Astrocyte of the spinal cord (primary cell): Measurements from ENCODE around the gene MBTPS2.

Experiments
- DNase-seq: peaks from one replicate; pipeline ENCODE4 v3.0.0; 2011; ENCODE audit warnings: low read depth, low spot score
- H3K4me3 ChIP-seq: 2 replicates; pipeline ENCODE4 v1.5.1; 2011; ENCODE audit warnings: low read depth, mild to moderate bottlenecking, low read length, moderate library complexity
- in situ Hi-C: cut with HindIII; loops from 2 replicates; pipeline ENCODE4 v1.10.0; 2017; ENCODE audit warnings: low sequenced_read_pairs
- TF ChIP-seq, protein P1 (sequence below): IDR thresholded peaks from 2 replicates; pipeline ENCODE4 v1.5.1; 2012; ENCODE audit warnings: low read depth, mild to moderate bottlenecking, low read length, inconsistent platforms

The MBTPS2 gene

DNA sequence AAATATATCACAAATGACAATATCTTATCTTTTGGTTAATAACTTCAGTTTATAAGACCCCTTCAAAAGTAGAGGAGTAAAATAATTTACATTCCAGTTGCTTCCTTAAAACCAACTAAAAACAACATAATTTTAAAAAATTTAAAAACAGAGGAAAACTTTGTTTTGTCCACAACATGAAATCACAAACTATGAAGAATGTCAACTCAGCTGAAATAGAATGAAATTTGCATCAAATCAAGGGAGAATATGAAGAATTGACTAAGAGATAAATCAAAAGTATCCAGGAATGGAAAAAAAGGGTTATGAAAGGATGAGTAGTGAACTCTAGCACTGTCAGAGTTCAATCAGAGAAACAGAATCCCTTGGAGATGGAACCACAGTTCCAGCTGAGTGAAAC, 14.2 kb downstream of the MBTPS2 start:
- no peak for DNase-seq
- H3K4me3 ChIP-seq = no peak overlapping the region
- in situ Hi-C loops = no loop called here
- TF ChIP-seq, protein P1, sequence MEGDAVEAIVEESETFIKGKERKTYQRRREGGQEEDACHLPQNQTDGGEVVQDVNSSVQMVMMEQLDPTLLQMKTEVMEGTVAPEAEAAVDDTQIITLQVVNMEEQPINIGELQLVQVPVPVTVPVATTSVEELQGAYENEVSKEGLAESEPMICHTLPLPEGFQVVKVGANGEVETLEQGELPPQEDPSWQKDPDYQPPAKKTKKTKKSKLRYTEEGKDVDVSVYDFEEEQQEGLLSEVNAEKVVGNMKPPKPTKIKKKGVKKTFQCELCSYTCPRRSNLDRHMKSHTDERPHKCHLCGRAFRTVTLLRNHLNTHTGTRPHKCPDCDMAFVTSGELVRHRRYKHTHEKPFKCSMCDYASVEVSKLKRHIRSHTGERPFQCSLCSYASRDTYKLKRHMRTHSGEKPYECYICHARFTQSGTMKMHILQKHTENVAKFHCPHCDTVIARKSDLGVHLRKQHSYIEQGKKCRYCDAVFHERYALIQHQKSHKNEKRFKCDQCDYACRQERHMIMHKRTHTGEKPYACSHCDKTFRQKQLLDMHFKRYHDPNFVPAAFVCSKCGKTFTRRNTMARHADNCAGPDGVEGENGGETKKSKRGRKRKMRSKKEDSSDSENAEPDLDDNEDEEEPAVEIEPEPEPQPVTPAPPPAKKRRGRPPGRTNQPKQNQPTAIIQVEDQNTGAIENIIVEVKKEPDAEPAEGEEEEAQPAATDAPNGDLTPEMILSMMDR = no peak

DNA sequence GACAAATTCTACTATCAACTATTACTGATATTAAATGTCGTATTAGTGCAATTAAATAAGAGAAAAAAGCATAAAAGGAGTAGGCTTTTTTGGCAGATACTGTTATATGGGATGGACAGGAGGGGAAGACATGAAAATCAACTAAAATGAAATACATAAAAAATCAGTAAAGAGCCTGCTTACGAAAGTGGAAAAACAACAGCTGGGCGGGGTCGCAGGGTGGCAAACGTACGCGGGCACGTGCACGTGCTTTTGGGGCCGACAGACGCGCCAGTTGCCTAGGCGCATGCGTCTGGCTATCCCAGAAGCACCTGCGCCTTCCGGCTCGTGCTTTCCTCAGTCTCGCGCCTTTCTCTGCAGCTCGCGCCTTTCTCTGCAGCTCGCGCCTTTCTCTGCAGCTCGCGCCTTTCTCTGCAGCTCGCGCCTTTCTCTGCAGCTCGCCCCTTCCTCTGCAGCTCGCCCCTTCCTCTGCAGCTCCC, 16.6 kb downstream of the MBTPS2 start, which contains the start of gene YY2:
TSS of gene YY2 (plus strand) at position 51 of the 479 bp plus-strand sequence. CDS start 498 bp downstream, outside the sequence.
- no peak for DNase-seq
- in situ Hi-C loops = no loop called here
- TF ChIP-seq, protein P1 = no peak
- H3K4me3 ChIP-seq = no peak within 1 kb of the TSS

DNA sequence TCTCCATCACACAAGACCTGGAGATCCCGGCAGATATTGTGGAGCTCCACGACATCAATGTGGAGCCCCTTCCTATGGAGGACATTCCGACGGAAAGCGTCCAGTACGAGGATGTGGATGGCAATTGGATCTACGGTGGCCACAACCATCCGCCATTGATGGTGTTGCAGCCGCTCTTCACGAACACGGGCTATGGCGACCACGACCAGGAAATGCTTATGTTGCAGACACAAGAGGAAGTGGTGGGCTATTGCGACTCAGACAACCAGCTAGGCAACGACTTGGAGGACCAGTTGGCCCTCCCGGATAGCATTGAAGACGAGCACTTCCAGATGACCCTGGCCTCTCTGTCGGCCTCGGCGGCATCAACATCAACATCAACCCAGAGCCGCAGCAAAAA, 17.1 kb downstream of the MBTPS2 start:
- TF ChIP-seq, protein P1 = no peak
- in situ Hi-C loops = no loop called here
- no peak overlapping the region for H3K4me3 ChIP-seq
- no peak for DNase-seq

GRCh38 chrX:21863241-21863640, 23.8 kb downstream of the MBTPS2 start:
- in situ Hi-C loops = no loop called here
- H3K4me3 ChIP-seq = no peak overlapping the region
- no peak for DNase-seq
- TF ChIP-seq, protein P1 = no peak

- no peak overlapping the region for H3K4me3 ChIP-seq
- TF ChIP-seq, protein P1 = no peak
- in situ Hi-C loops = no loop called here
- DNase-seq = no peak
These were observed 26.0 kb downstream of the MBTPS2 start for GRCh38 chrX:21865436-21865835.

GRCh38 chrX:21870494-21870893, 31.1 kb downstream of the MBTPS2 start:
- TF ChIP-seq, protein P1 = no peak
- H3K4me3 ChIP-seq = no peak overlapping the region
- in situ Hi-C loops = no loop called here
- DNase-seq = no peak
